Measurements from ENCODE around the gene FFAR4. TPM values are rescaled to one million over a fixed set of nuclear protein-coding genes. Genes with fewer than 3 reads are reported as not detected.

FFAR4 gene
- total and polyA plus RNA-seq, 2 of the 8 experiments (the other 6 are each of a cell fraction or from before 2014, with no cell fraction given) = not detected

GRCh38 chr10:93620925-93621324 is 54.5 kb downstream of the FFAR4 start:
- no peak overlapping the region for H2AK5ac ChIP-seq (ENCODE audit: low read depth, low read length)
- peaks cover 0 to 2% (median 0%) of the 10 kb centered on the region in 4 experiments; a peak in 1 of 7 replicates for H3K27me3 ChIP-seq (replicated peaks in 1 of 4; ENCODE audit: control insufficient read depth in 3 of 4, extremely low read depth in 1 of 4, insufficient read depth in 3 of 4, low read length in 3 of 4)
- no peak overlapping the region for H3K23ac ChIP-seq (ENCODE audit: insufficient read length)
- POLR2A ChIA-PET (ENCODE audit: partially characterized antibody) = interaction anchor here (0.7 kb wide), 1 partner anchor 835 kb away, joined by 3 read pairs; no protein-coding TSS in a partner anchor
- no peak overlapping the region for H4K91ac ChIP-seq (replicated peaks; ENCODE audit: insufficient read length, low read length)
- no peaks in the 10 kb centered on the region for H3K79me1 ChIP-seq (ENCODE audit: low read depth, low read length)
- H3K9me3 ChIP-seq (ENCODE audit: insufficient read depth in 2 of 2, low read depth in 1 of 2, low read length in 1 of 2) = peaks cover 0 to 2% of the 10 kb centered on the region in 2 experiments; a peak in 1 of 4 replicates
- WGBS, 2 experiments (ENCODE audit: extremely low coverage in 1 of 2, insufficient coverage in 1 of 2, insufficient read length in 1 of 2, insufficient replicate concordance in 2 of 2, low coverage in 1 of 2, low lambda C conversion rate in 2 of 2, missing lambda C conversion rate in 1 of 2) = 73% methylated on average over 7 of the region's 7 CpGs; no CpG with 5 or more reads in 1 of the 2 experiments
- no peak overlapping the region for H2BK20ac ChIP-seq (ENCODE audit: low read length)
- no peaks in the 10 kb centered on the region for H3K36me3 ChIP-seq (ENCODE audit: control insufficient read depth in 2 of 4, insufficient read depth in 4 of 4, low read length in 3 of 4)
- CTCF ChIA-PET (ENCODE audit: partially characterized antibody) = interaction anchor here (0.6 kb wide), 1 partner anchor 9 kb away, joined by 3 read pairs; the partner anchor contains the start of gene PDE6C
- no peak overlapping the region for H3K9ac ChIP-seq (replicated peaks in 1 of 4; ENCODE audit: extremely low read depth in 1 of 4, low read depth in 3 of 4, low read length in 3 of 4)
- no peak overlapping the region for H2BK120ac ChIP-seq (replicated peaks; ENCODE audit: low read depth, low read length)
- peaks cover 0 to 4% (median 1%) of the 10 kb centered on the region in 4 experiments; a peak in 1 of 7 replicates for H3K4me1 ChIP-seq (replicated peaks in 1 of 4; ENCODE audit: control insufficient read depth in 3 of 4, insufficient read depth in 4 of 4, low read length in 3 of 4)
- FAIRE-seq = no peak
- H3K56ac ChIP-seq (replicated peaks; ENCODE audit: insufficient read length, low read depth, low read length) = no peak overlapping the region
- H3K4me2 ChIP-seq (ENCODE audit: insufficient read depth in 1 of 2, low read depth in 2 of 2, low read length in 2 of 2) = no peak overlapping the region
- no peaks in the 10 kb centered on the region for H3K23me2 ChIP-seq (ENCODE audit: low read depth, low read length)
- H3K18ac ChIP-seq (ENCODE audit: extremely low read depth, low read length) = no peak overlapping the region
- H2AFZ ChIP-seq (ENCODE audit: low read length) = no peak overlapping the region
- no peak overlapping the region for H3K4me3 ChIP-seq (ENCODE audit: extremely low read depth in 1 of 4, insufficient read depth in 2 of 4, low read depth in 3 of 4, low read length in 4 of 4)
- TF ChIP-seq CEBPB (IDR thresholded peaks at IDR 0.05; ENCODE audit: low read depth, low read length) (no peak), HDAC2 (IDR thresholded peaks at IDR 0.05; ENCODE audit: borderline replicate concordance in 1 of 2, low read depth in 2 of 2, low read length in 2 of 2) (no peak), RAD21 (IDR thresholded peaks at IDR 0.05 in 1 of 2, conservative IDR thresholded peaks at IDR 0.05 in 1 of 2; ENCODE audit: low read depth in 2 of 2, low read length in 2 of 2) (no peak), POU5F1 (IDR thresholded peaks at IDR 0.05; ENCODE audit: low read depth, low read length) (no peak)
- H4K20me1 ChIP-seq (replicated peaks in 1 of 2; ENCODE audit: control insufficient read depth in 1 of 2, insufficient read depth in 2 of 2, low read length in 2 of 2) = no peaks in the 10 kb centered on the region
- no peak overlapping the region for H4K5ac ChIP-seq (ENCODE audit: insufficient read length, low read depth, low read length)
- H2BK15ac ChIP-seq (ENCODE audit: low read length) = no peak overlapping the region
- H2BK5ac ChIP-seq (ENCODE audit: low read depth, low read length) = no peak overlapping the region
- H3K79me2 ChIP-seq (ENCODE audit: control insufficient read depth in 1 of 2, insufficient read depth in 2 of 2, low read length in 2 of 2) = no peaks in the 10 kb centered on the region
- H2BK12ac ChIP-seq (ENCODE audit: low read depth, low read length) = no peak overlapping the region
- no peak overlapping the region for H3K14ac ChIP-seq (ENCODE audit: insufficient read length)
- H4K8ac ChIP-seq (ENCODE audit: extremely low read depth, insufficient read depth, low read length) = no peak overlapping the region
- no peak for DNase-seq (ENCODE audit: low read depth in 1 of 2, low spot score in 2 of 2)
- no peak overlapping the region for H3K27ac ChIP-seq (ENCODE audit: low read depth, low read length)
- H3K4ac ChIP-seq (replicated peaks; ENCODE audit: insufficient read length, low read depth, low read length) = no peak overlapping the region

Measured in H1 (cell line).